ENCODE results near the gene SFN. TPM values are rescaled to one million over a fixed set of nuclear protein-coding genes. Genes with fewer than 3 reads are reported as not detected.

The SFN gene
- total and polyA plus RNA-seq, 2 of the 13 experiments (the other 11 are each of a cell fraction or from before 2014, with no cell fraction given) = 4.3 to 5.6 TPM

DNA sequence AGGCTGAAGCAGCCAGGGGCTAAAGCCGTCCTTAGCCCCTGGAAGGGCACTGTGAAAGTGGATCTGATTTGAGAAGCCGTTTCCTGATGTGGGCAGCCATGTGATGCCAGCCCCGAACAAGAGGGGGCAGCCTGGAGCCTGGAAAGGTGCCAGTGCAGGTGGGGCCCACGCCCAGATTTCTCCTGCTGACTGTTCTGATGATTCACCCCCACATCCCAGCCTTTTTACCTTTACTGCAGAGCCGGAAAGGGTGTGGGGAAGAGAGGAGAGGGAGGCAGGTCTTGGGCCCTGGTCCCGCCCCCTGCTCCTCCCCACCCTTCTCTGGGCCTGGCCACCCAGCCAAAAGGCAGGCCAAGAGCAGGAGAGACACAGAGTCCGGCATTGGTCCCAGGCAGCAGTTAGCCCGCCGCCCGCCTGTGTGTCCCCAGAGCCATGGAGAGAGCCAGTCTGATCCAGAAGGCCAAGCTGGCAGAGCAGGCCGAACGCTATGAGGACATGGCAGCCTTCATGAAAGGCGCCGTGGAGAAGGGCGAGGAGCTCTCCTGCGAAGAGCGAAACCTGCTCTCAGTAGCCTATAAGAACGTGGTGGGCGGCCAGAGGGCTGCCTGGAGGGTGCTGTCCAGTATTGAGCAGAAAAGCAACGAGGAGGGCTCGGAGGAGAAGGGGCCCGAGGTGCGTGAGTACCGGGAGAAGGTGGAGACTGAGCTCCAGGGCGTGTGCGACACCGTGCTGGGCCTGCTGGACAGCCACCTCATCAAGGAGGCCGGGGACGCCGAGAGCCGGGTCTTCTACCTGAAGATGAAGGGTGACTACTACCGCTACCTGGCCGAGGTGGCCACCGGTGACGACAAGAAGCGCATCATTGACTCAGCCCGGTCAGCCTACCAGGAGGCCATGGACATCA lies at the start of gene SFN (continued):
- no peak for TF ChIP-seq KAT7 (CRISPR knock-in tag; IDR thresholded peaks at IDR 0.05; ENCODE audit: borderline replicate concordance)
- TF ChIP-seq HDAC2 (CRISPR knock-in tag; IDR thresholded peaks at IDR 0.05) = peak; percentile 46; the same call in 1 of the 2 replicates
- no peak for TF ChIP-seq NONO (IDR thresholded peaks at IDR 0.05)
- TF ChIP-seq NONO (CRISPR knock-in tag; conservative IDR thresholded peaks at IDR 0.05) = no peak; the same call in 1 of the 2 replicates
- TF ChIP-seq ZNF562 (CRISPR knock-in tag; IDR thresholded peaks at IDR 0.05; ENCODE audit: borderline replicate concordance) = no peak
- TF ChIP-seq NFYB (CRISPR knock-in tag; IDR thresholded peaks at IDR 0.05) = no peak
- no peak for TF ChIP-seq ZNF234 (CRISPR knock-in tag; conservative IDR thresholded peaks at IDR 0.05)
- no peak for TF ChIP-seq SAFB2 (CRISPR knock-in tag; IDR thresholded peaks at IDR 0.05; ENCODE audit: borderline replicate concordance, low read depth)
- no peak for TF ChIP-seq AKNA (CRISPR knock-in tag; IDR thresholded peaks at IDR 0.05; ENCODE audit: borderline replicate concordance)
- TF ChIP-seq ZKSCAN1 (IDR thresholded peaks at IDR 0.05; ENCODE audit: low read length) = no peak
- TF ChIP-seq, protein P1, sequence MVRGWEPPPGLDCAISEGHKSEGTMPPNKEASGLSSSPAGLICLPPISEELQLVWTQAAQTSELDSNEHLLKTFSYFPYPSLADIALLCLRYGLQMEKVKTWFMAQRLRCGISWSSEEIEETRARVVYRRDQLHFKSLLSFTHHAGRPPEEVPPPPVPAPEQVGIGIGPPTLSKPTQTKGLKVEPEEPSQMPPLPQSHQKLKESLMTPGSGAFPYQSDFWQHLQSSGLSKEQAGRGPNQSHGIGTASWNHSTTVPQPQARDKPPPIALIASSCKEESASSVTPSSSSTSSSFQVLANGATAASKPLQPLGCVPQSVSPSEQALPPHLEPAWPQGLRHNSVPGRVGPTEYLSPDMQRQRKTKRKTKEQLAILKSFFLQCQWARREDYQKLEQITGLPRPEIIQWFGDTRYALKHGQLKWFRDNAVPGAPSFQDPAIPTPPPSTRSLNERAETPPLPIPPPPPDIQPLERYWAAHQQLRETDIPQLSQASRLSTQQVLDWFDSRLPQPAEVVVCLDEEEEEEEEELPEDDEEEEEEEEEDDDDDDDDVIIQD (CRISPR knock-in tag; IDR thresholded peaks at IDR 0.05; ENCODE audit: low read depth) = no peak
- no peak for TF ChIP-seq REXO4 (CRISPR knock-in tag; IDR thresholded peaks at IDR 0.05; ENCODE audit: borderline replicate concordance)
- 0 out of 2 replicates have a peak, but pooled peaks have one; percentile 23 for TF ChIP-seq ARID2 (CRISPR knock-in tag; IDR thresholded peaks at IDR 0.05; ENCODE audit: borderline replicate concordance)
- TF ChIP-seq, protein P2, sequence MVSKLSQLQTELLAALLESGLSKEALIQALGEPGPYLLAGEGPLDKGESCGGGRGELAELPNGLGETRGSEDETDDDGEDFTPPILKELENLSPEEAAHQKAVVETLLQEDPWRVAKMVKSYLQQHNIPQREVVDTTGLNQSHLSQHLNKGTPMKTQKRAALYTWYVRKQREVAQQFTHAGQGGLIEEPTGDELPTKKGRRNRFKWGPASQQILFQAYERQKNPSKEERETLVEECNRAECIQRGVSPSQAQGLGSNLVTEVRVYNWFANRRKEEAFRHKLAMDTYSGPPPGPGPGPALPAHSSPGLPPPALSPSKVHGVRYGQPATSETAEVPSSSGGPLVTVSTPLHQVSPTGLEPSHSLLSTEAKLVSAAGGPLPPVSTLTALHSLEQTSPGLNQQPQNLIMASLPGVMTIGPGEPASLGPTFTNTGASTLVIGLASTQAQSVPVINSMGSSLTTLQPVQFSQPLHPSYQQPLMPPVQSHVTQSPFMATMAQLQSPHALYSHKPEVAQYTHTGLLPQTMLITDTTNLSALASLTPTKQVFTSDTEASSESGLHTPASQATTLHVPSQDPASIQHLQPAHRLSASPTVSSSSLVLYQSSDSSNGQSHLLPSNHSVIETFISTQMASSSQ (IDR thresholded peaks at IDR 0.05; ENCODE audit: low read depth) = no peak
- TF ChIP-seq, protein P2 (CRISPR knock-in tag; IDR thresholded peaks at IDR 0.05; ENCODE audit: borderline replicate concordance) = 0 out of 2 replicates have a peak, but pooled peaks have one; percentile 26
- no peak for TF ChIP-seq ZFP1 (CRISPR knock-in tag; IDR thresholded peaks at IDR 0.05)

Data from HepG2 (cell line).